Measurements from ENCODE around the gene APBA1.

APBA1 gene

DNA sequence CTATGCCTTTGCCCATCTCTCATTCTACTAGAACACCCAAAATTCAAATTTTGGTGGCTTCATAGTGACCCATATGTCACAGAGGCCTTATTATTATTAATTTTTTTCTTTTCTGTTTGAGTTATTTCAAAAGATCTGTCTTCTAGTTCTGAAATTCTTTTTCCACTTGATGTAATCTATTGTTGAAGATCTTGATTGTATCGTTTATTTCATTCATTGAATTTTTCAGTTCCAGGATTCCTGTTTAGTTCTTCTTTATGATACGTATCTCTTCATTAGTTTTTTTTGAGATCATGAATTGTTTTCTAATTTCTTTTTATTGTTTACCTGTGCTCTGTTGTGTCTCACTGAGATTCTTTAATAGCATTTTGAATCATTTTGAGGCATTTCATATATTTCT, 24.6 kb upstream of the APBA1 start:
- TF ChIP-seq, protein P1, sequence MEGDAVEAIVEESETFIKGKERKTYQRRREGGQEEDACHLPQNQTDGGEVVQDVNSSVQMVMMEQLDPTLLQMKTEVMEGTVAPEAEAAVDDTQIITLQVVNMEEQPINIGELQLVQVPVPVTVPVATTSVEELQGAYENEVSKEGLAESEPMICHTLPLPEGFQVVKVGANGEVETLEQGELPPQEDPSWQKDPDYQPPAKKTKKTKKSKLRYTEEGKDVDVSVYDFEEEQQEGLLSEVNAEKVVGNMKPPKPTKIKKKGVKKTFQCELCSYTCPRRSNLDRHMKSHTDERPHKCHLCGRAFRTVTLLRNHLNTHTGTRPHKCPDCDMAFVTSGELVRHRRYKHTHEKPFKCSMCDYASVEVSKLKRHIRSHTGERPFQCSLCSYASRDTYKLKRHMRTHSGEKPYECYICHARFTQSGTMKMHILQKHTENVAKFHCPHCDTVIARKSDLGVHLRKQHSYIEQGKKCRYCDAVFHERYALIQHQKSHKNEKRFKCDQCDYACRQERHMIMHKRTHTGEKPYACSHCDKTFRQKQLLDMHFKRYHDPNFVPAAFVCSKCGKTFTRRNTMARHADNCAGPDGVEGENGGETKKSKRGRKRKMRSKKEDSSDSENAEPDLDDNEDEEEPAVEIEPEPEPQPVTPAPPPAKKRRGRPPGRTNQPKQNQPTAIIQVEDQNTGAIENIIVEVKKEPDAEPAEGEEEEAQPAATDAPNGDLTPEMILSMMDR (IDR thresholded peaks at IDR 0.05; ENCODE audit: control insufficient read depth, extremely low read depth, insufficient read depth), result no peak
- no peak overlapping the region for H3K4me3 ChIP-seq (ENCODE audit: low read depth, low read length)
- DNase-seq (ENCODE audit: low read depth), result no peak

DNA sequence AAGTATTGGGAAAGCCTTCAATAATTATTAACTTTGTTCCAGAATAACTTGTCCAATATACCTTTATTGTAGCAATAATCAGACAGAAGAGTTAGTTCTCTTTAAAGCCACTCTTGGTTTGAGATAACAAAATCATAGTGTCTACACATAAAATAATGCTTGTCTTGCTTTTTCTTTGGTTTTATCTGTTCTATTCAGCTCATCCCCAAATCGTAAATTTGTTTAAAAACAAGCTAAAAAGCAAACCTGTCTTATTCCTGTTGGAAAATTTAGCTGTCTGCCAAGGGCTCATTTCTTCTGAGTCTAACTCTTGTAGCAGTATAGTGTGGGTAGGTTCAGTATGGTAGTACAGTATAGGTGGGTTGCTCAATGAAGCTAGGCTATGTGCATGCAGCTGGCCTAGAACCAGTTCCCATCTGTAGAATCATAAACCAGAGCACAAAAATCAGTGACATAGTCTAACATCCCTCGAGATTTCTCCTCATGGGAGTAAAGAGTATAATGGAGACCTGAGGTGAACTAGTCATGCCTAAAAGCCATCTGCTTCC, 17.9 kb upstream of the APBA1 start:
- DNase-seq (ENCODE audit: low read depth), result no peak
- H3K4me3 ChIP-seq (ENCODE audit: low read depth, low read length), result no peak overlapping the region
- TF ChIP-seq, protein P1 (IDR thresholded peaks at IDR 0.05; ENCODE audit: control insufficient read depth, extremely low read depth, insufficient read depth), result no peak

DNA sequence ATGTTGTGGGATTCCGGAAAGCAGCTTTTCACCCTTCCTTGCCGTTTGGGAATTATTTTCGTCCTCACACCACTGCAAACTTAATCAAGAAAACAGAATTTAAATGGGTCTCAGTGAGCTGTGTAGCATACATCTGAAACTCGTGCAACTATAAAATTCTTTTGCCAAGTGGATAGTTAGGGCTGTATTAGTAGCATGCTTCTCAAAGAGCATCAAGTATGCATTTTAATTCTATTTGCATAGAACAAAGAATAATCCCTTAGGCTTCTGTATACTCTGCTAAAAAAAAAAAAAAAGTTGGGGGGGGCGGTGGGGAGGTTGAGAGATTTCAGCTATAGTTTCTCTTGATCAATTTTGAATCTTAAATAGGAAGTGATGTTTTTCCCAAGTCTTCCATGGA, 11.8 kb upstream of the APBA1 start:
- TF ChIP-seq, protein P1 (IDR thresholded peaks at IDR 0.05; ENCODE audit: control insufficient read depth, extremely low read depth, insufficient read depth), result no peak
- no peak for DNase-seq (ENCODE audit: low read depth)
- no peak overlapping the region for H3K4me3 ChIP-seq (ENCODE audit: low read depth, low read length)

DNA sequence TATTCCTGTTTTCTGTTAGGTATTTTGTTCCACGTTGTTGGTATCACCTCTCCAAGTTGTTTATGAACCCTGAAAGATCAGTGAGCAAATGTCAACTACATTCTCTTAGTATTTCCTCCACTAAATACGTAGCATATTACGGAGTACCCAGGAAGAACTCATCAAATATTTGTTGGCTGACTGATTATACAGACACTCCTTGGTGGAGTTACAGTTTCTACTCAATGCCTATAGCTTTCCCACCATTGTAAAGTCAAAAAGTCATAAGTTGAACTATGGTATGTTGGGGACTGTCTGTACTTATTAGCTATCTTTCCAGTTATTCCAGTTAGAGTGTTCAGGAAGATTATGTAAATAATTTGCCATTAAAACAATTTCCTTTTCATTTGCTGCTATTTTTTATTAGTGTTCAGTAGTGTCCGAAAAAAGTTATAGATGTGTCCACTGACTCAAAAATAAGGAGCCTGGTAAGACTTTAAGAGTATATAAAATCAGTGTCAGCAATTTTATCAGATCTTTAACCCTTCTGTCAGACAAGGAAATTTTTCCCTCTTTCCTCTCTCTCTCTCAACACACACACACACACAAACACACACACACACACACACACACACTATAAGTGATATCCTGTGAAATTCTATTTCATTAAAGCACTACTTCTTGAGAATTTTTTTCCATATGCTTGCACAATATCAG, 6.8 kb upstream of the APBA1 start:
- TF ChIP-seq, protein P1 (IDR thresholded peaks at IDR 0.05; ENCODE audit: control insufficient read depth, extremely low read depth, insufficient read depth), result no peak
- peak; percentile 58 for DNase-seq (ENCODE audit: low read depth)
- H3K4me3 ChIP-seq (ENCODE audit: low read depth, low read length), result no peak overlapping the region

DNA sequence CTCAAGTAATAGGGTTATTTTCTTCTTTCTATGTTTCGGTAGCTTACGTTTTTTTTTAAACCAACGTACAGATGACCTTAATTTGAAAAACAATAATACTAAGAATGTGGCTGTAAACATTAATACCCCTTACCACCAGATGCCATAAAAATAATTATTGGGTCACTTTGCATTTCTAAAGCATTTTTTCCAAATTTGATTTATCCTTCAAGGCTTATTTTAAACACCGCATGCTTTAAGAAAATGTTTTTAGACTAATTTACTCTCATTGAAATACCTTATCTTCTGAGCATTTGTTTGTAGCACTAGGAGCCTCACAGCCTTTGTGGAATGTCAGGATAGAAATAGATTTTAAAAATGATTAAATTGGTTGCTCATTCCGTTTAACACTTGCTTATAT, 5.8 kb upstream of the APBA1 start:
- DNase-seq (ENCODE audit: low read depth), result no peak
- H3K4me3 ChIP-seq (ENCODE audit: low read depth, low read length), result no peak overlapping the region
- TF ChIP-seq, protein P1 (IDR thresholded peaks at IDR 0.05; ENCODE audit: control insufficient read depth, extremely low read depth, insufficient read depth), result no peak

DNA sequence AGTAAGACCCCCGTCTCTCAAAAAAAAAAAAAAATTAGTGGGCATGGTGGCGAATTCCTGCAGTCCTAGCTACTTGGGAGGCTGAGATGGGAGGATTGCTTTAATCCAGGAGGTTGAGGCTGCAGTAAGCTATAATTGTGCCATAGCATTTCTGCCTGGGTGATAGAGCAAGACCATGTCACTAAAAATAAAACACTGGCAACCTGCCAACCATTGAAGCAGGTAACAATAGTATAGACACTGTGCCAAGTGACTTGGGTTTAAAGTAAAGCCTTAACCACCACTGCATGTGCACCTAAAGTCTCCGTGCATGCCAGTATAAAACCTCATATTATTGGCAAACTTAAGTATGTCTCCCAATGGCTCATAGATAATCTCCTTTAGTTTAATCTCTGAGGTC, 3.4 kb upstream of the APBA1 start:
- no peak for DNase-seq (ENCODE audit: low read depth)
- H3K4me3 ChIP-seq (ENCODE audit: low read depth, low read length), result no peak overlapping the region
- TF ChIP-seq, protein P1 (IDR thresholded peaks at IDR 0.05; ENCODE audit: control insufficient read depth, extremely low read depth, insufficient read depth), result no peak

Data from LNCaP clone FGC (cell line).